ENCODE results near the gene TRIM71.
"Not testable (repeated sequence)": the region's sequence is repeated elsewhere in the genome, so short reads cannot be mapped to it uniquely, and the experiment has no call there.

TRIM71 gene

GRCh38 chr3:32780735-32781210 lies 37.0 kb upstream of the TRIM71 start:
- peak overlapping the region; percentile 57 for H3K4me3 ChIP-seq (replicated peaks; ENCODE audit: insufficient read depth, low read length)
- DNase-seq (ENCODE audit: low read depth in 1 of 2, low spot score in 1 of 2) = no peak
- TF ChIP-seq POLR2AphosphoS5 (IDR thresholded peaks at IDR 0.05; ENCODE audit: low read depth) (no peak), CTCF (IDR thresholded peaks at IDR 0.05; ENCODE audit: insufficient read depth, low read length) (no peak), GABPA (IDR thresholded peaks at IDR 0.05; ENCODE audit: low read depth) (no peak), REST (IDR thresholded peaks at IDR 0.05; ENCODE audit: insufficient replicate concordance, low read depth) (no peak), SPI1 (IDR thresholded peaks at IDR 0.05; ENCODE audit: borderline replicate concordance, low read depth) (no peak)
- H3K27me3 ChIP-seq (ENCODE audit: insufficient read depth, poor library complexity, severe bottlenecking) = no peaks in the 10 kb centered on the region
- H3K27ac ChIP-seq (replicated peaks) = no peak overlapping the region

DNA sequence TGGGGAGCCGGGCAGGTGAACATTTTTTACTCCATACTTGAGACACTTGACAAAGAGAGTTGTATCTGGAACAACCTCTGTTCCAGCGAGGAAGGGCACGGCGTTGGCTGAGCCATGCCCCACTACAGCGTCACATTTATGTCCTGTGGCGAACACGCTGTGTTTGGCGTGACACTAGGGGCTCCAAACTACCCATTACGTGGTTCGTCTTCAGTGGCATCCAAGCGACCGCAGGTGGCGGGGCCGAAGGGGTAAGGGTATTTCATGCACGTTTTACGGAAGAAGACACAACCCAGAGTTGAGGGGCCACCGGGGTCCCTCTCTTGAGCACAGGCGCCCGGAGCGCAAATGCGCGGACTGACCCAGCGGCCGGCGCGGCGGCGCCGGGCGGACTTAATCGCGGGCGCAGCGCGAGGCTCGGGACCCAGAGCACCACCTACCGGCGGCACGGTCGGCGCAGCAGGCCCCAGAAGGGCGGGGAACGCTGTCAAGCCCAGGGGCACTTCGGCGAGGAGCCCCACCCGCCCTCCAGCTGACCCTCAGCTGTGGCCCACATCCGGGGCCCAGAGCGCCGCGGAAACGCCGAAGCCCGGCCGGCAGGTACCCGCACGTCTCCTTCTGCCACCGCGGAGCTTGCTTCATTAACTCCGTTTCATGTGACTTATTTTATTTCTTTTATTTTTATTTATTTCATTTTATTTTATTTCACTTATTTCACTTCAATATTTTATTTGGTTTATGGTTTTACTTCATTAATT lies 36.4 kb upstream of the TRIM71 start:
- Histone ChIP-seq H3K27me3 (ENCODE audit: insufficient read depth, poor library complexity, severe bottlenecking) (no peaks in the 10 kb centered on the region), H3K27ac (replicated peaks) (no peak overlapping the region), H3K4me3 (replicated peaks; ENCODE audit: insufficient read depth, low read length) (peak overlapping the region; percentile 57)
- DNase-seq (ENCODE audit: low read depth in 1 of 2, low spot score in 1 of 2) = peak; percentile 38 to 73
- TF ChIP-seq GABPA (IDR thresholded peaks at IDR 0.05; ENCODE audit: low read depth) = no peak
- TF ChIP-seq REST (IDR thresholded peaks at IDR 0.05; ENCODE audit: insufficient replicate concordance, low read depth) = peak; percentile 24
- peak; percentile 46 for TF ChIP-seq CTCF (IDR thresholded peaks at IDR 0.05; ENCODE audit: insufficient read depth, low read length)
- TF ChIP-seq POLR2AphosphoS5 (IDR thresholded peaks at IDR 0.05; ENCODE audit: low read depth) = no peak

DNA sequence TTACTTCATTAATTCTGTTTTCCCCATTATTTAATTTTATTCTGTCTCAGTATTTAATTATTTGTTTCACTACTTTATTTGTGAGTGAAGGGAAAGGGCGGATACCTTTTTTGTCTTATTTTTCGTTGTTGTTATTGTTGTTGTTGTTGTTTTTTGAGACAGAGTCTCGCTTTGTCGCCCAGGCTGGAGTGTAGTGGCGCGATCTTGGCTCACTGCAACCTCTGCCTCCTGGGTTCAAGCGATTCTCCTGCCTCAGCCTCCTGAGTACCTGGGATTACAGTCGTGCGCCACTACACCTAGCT lies 35.9 kb upstream of the TRIM71 start:
- not testable (repeated sequence) for H3K27ac ChIP-seq (replicated peaks); H3K4me3 ChIP-seq (replicated peaks; ENCODE audit: insufficient read depth, low read length); H3K27me3 ChIP-seq (ENCODE audit: insufficient read depth, poor library complexity, severe bottlenecking); DNase-seq (ENCODE audit: low read depth in 1 of 2, low spot score in 1 of 2)

DNA sequence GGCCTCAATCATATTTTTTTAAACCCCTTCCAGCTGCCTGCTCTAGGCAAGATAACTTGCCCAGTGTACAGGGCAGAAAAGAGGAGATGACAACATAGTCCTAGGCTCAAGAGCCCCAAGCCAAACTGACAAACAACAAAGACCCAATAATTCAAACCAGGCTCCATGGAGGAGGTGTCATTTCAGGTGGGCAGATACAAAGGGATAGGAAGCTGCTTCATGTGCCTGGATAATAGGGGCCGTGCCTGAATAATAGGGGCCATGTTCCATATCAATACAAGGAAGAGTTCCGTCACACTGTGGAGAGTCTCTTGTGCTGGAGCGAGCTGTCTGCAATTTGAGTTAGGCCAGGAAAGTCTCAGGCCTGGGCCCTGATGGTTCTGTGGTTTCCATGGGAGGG lies 35.4 kb upstream of the TRIM71 start:
- Histone ChIP-seq H3K4me3 (replicated peaks; ENCODE audit: insufficient read depth, low read length) (no peak overlapping the region), H3K27ac (replicated peaks) (no peak overlapping the region), H3K27me3 (ENCODE audit: insufficient read depth, poor library complexity, severe bottlenecking) (no peaks in the 10 kb centered on the region)
- TF ChIP-seq REST (IDR thresholded peaks at IDR 0.05; ENCODE audit: insufficient replicate concordance, low read depth) (no peak), GABPA (IDR thresholded peaks at IDR 0.05; ENCODE audit: low read depth) (no peak), CTCF (IDR thresholded peaks at IDR 0.05; ENCODE audit: insufficient read depth, low read length) (no peak), SPI1 (IDR thresholded peaks at IDR 0.05; ENCODE audit: borderline replicate concordance, low read depth) (no peak), POLR2AphosphoS5 (IDR thresholded peaks at IDR 0.05; ENCODE audit: low read depth) (no peak)
- no peak for DNase-seq (ENCODE audit: low read depth in 1 of 2, low spot score in 1 of 2)

All from HL-60 (cell line).